SK-N-SH treated with all-trans-retinoic acid at 6 μM for 48 hours (cell line): Measurements from ENCODE around the gene AFDN.

Experiments
- ATAC-seq: fragments of 200-7000 bp; cut with Tn5 transposase; 3 replicates; pipeline ENCODE4 v1.9.1; 2020; ENCODE audit warnings: mild to moderate bottlenecking, moderate library complexity
- ARNTL ChIP-seq: fragments of 450-650 bp; formaldehyde crosslinking; IDR thresholded peaks from 2 replicates; pipeline ENCODE4 v1.5.0; 2020; ENCODE audit warnings: low read depth, mild to moderate bottlenecking, moderate library complexity, borderline replicate concordance
- BACH2 ChIP-seq: fragments of 250-450 bp; sonication (Bioruptor Pico); IDR thresholded peaks from 2 replicates; pipeline ENCODE4 v1.9.0; 2021; ENCODE audit warnings: mild to moderate bottlenecking, borderline replicate concordance
- ESRRG ChIP-seq: fragments of 250-450 bp; sonication (Bioruptor Pico); IDR thresholded peaks from 2 replicates; pipeline ENCODE4 v1.6.1; 2021; ENCODE audit warnings: mild to moderate bottlenecking
- GLIS3 ChIP-seq: fragments of 250-450 bp; sonication (Bioruptor Pico); IDR thresholded peaks from 2 replicates; pipeline ENCODE4 v1.5.0; 2020; ENCODE audit warnings: mild to moderate bottlenecking, moderate library complexity
- ISL1 ChIP-seq: fragments of 250-450 bp; sonication (Bioruptor Pico); IDR thresholded peaks from 2 replicates; pipeline ENCODE4 v2.1.2; 2022; ENCODE audit warnings: mild to moderate bottlenecking, moderate library complexity
- OSR1 ChIP-seq: fragments of 250-450 bp; sonication (Bioruptor Pico); IDR thresholded peaks from 2 replicates; pipeline ENCODE4 v1.8.0; 2022; ENCODE audit warnings: moderate library complexity, mild to moderate bottlenecking, inconsistent platforms
- PPARA ChIP-seq: fragments of 250-450 bp; sonication (Bioruptor Pico); IDR thresholded peaks from 2 replicates; pipeline ENCODE4 v1.5.0; 2020; ENCODE audit warnings: mild to moderate bottlenecking, borderline replicate concordance
- RARB ChIP-seq: fragments of 250-450 bp; sonication (Bioruptor Pico); IDR thresholded peaks from 2 replicates; pipeline ENCODE4 v1.8.0; 2021; ENCODE audit warnings: mild to moderate bottlenecking, moderate library complexity
- SNAI2 ChIP-seq: fragments of 250-450 bp; sonication (Bioruptor Pico); IDR thresholded peaks from 2 replicates; pipeline ENCODE4 v1.5.0; 2020; ENCODE audit warnings: mild to moderate bottlenecking, moderate library complexity
- TCF4 ChIP-seq: fragments of 250-450 bp; sonication (Bioruptor Pico); IDR thresholded peaks from 2 replicates; pipeline ENCODE4 v1.8.0; 2021; ENCODE audit warnings: mild to moderate bottlenecking, moderate library complexity, borderline replicate concordance
- TOX ChIP-seq: fragments of 250-450 bp; sonication (Bioruptor Pico); IDR thresholded peaks from 2 replicates; pipeline ENCODE4 v1.8.0; 2021; ENCODE audit warnings: mild to moderate bottlenecking, moderate library complexity, borderline replicate concordance
- ZFP3 ChIP-seq: fragments of 250-450 bp; sonication (Bioruptor Pico); IDR thresholded peaks from 2 replicates; pipeline ENCODE4 v1.5.0; 2020; ENCODE audit warnings: mild to moderate bottlenecking, moderate library complexity
- ZFP30 ChIP-seq: fragments of 450-650 bp; formaldehyde crosslinking; IDR thresholded peaks from 2 replicates; pipeline ENCODE4 v1.5.0; 2022; ENCODE audit warnings: mild to moderate bottlenecking, moderate library complexity
- ZNF565 ChIP-seq: fragments of 450-650 bp; formaldehyde crosslinking; conservative IDR thresholded peaks from 2 replicates; pipeline ENCODE4 v1.5.0; 2020; ENCODE audit warnings: low read depth, mild to moderate bottlenecking, moderate library complexity
- ZNF70 ChIP-seq: fragments of 450-650 bp; formaldehyde crosslinking; IDR thresholded peaks from 2 replicates; pipeline ENCODE4 v1.5.0; 2020; ENCODE audit warnings: mild to moderate bottlenecking, moderate library complexity
- ZNF8 ChIP-seq: fragments of 450-650 bp; formaldehyde crosslinking; IDR thresholded peaks from 2 replicates; pipeline ENCODE4 v1.5.0; 2020; ENCODE audit warnings: mild to moderate bottlenecking, moderate library complexity
- TF ChIP-seq, protein P1 (sequence below): fragments of 250-450 bp; sonication (Bioruptor Pico); IDR thresholded peaks from 2 replicates; pipeline ENCODE4 v1.8.0; 2021; ENCODE audit warnings: low read depth, mild to moderate bottlenecking, moderate library complexity, borderline replicate concordance
- TF ChIP-seq, protein P2 (sequence below): fragments of 250-450 bp; sonication (Bioruptor Pico); IDR thresholded peaks from 2 replicates; pipeline ENCODE4 v1.5.0; 2020; ENCODE audit warnings: mild to moderate bottlenecking, moderate library complexity
- TF ChIP-seq, protein P3 (sequence below): fragments of 250-450 bp; sonication (Bioruptor Pico); IDR thresholded peaks from 2 replicates; pipeline ENCODE4 v1.5.1; 2021; ENCODE audit warnings: mild to moderate bottlenecking, moderate library complexity
- TF ChIP-seq, protein P4 (sequence below): fragments of 250-450 bp; sonication (Bioruptor Pico); IDR thresholded peaks from 2 replicates; pipeline ENCODE4 v1.8.0; 2020; ENCODE audit warnings: mild to moderate bottlenecking, moderate library complexity, borderline replicate concordance

Gene AFDN

GRCh38 chr6:167993831-167994230 is 167.1 kb downstream of the AFDN start:
- TF ChIP-seq, protein P1, sequence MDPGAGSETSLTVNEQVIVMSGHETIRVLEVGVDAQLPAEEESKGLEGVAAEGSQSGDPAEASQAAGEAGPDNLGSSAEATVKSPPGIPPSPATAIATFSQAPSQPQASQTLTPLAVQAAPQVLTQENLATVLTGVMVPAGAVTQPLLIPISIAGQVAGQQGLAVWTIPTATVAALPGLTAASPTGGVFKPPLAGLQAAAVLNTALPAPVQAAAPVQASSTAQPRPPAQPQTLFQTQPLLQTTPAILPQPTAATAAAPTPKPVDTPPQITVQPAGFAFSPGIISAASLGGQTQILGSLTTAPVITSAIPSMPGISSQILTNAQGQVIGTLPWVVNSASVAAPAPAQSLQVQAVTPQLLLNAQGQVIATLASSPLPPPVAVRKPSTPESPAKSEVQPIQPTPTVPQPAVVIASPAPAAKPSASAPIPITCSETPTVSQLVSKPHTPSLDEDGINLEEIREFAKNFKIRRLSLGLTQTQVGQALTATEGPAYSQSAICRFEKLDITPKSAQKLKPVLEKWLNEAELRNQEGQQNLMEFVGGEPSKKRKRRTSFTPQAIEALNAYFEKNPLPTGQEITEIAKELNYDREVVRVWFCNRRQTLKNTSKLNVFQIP (CRISPR knock-in tag) = no peak
- TF ChIP-seq GLIS3 (CRISPR knock-in tag) = no peak
- TF ChIP-seq ZNF8 = no peak
- TF ChIP-seq OSR1 (CRISPR knock-in tag) = no peak
- no peak for TF ChIP-seq ZFP30 (CRISPR knock-in tag)
- no peak for TF ChIP-seq ZNF565 (CRISPR knock-in tag)
- no peak for TF ChIP-seq ESRRG
- no peak for TF ChIP-seq SNAI2 (CRISPR knock-in tag)
- no peak for TF ChIP-seq ZFP3 (CRISPR knock-in tag)
- TF ChIP-seq TCF4 (CRISPR knock-in tag) = no peak
- no peak for TF ChIP-seq RARB (CRISPR knock-in tag)

DNA sequence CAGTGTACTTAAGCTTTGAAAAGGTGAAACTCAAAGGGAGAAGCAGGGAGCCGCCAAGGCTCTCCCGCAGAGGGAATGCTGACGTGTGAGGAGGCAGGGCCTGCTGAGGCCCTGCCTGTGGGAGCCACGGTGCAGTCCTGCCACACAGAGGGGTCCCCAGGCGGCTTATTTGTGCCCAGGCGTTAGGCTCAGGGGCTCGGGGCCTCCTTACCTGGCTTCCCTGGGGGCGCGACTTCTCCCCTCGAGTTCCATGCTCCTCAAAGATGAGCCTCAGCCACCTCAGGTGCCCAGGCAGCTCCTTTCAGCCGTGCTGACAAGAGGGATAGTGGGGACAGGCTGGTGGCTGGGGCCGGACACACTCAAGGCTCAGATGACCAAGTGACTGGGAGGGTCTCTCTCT is 168.6 kb downstream of the AFDN start:
- TF ChIP-seq, protein P2, sequence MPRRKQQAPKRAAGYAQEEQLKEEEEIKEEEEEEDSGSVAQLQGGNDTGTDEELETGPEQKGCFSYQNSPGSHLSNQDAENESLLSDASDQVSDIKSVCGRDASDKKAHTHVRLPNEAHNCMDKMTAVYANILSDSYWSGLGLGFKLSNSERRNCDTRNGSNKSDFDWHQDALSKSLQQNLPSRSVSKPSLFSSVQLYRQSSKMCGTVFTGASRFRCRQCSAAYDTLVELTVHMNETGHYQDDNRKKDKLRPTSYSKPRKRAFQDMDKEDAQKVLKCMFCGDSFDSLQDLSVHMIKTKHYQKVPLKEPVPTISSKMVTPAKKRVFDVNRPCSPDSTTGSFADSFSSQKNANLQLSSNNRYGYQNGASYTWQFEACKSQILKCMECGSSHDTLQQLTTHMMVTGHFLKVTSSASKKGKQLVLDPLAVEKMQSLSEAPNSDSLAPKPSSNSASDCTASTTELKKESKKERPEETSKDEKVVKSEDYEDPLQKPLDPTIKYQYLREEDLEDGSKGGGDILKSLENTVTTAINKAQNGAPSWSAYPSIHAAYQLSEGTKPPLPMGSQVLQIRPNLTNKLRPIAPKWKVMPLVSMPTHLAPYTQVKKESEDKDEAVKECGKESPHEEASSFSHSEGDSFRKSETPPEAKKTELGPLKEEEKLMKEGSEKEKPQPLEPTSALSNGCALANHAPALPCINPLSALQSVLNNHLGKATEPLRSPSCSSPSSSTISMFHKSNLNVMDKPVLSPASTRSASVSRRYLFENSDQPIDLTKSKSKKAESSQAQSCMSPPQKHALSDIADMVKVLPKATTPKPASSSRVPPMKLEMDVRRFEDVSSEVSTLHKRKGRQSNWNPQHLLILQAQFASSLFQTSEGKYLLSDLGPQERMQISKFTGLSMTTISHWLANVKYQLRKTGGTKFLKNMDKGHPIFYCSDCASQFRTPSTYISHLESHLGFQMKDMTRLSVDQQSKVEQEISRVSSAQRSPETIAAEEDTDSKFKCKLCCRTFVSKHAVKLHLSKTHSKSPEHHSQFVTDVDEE (CRISPR knock-in tag) = no peak
- TF ChIP-seq ZNF8 = no peak
- TF ChIP-seq GLIS3 (CRISPR knock-in tag) = no peak
- TF ChIP-seq, protein P1 (CRISPR knock-in tag) = no peak
- TF ChIP-seq PPARA = no peak
- no peak for TF ChIP-seq ZFP30 (CRISPR knock-in tag)
- TF ChIP-seq, protein P3, sequence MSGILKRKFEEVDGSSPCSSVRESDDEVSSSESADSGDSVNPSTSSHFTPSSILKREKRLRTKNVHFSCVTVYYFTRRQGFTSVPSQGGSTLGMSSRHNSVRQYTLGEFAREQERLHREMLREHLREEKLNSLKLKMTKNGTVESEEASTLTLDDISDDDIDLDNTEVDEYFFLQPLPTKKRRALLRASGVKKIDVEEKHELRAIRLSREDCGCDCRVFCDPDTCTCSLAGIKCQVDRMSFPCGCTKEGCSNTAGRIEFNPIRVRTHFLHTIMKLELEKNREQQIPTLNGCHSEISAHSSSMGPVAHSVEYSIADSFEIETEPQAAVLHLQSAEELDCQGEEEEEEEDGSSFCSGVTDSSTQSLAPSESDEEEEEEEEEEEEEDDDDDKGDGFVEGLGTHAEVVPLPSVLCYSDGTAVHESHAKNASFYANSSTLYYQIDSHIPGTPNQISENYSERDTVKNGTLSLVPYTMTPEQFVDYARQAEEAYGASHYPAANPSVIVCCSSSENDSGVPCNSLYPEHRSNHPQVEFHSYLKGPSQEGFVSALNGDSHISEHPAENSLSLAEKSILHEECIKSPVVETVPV (CRISPR knock-in tag) = no peak
- TF ChIP-seq BACH2 (CRISPR knock-in tag) = no peak
- no peak for TF ChIP-seq ISL1 (CRISPR knock-in tag)
- no peak for TF ChIP-seq TCF4 (CRISPR knock-in tag)
- TF ChIP-seq ZNF565 (CRISPR knock-in tag) = no peak
- no peak for ATAC-seq

More at GRCh38 chr6:167993831-167994230, 167.1 kb downstream of the AFDN start:
- ATAC-seq = no peak

- ATAC-seq = no peak
- TF ChIP-seq SNAI2 (CRISPR knock-in tag) (no peak), ZNF565 (CRISPR knock-in tag) (no peak), TOX (CRISPR knock-in tag) (no peak), OSR1 (CRISPR knock-in tag) (no peak), ARNTL (CRISPR knock-in tag) (no peak), PPARA (no peak), GLIS3 (CRISPR knock-in tag) (no peak), ZNF70 (CRISPR knock-in tag) (no peak), ZFP3 (CRISPR knock-in tag) (no peak), ZNF8 (no peak), ZFP30 (CRISPR knock-in tag) (no peak), ISL1 (CRISPR knock-in tag) (no peak)
- TF ChIP-seq, protein P2 (CRISPR knock-in tag) = no peak
- TF ChIP-seq, protein P4, sequence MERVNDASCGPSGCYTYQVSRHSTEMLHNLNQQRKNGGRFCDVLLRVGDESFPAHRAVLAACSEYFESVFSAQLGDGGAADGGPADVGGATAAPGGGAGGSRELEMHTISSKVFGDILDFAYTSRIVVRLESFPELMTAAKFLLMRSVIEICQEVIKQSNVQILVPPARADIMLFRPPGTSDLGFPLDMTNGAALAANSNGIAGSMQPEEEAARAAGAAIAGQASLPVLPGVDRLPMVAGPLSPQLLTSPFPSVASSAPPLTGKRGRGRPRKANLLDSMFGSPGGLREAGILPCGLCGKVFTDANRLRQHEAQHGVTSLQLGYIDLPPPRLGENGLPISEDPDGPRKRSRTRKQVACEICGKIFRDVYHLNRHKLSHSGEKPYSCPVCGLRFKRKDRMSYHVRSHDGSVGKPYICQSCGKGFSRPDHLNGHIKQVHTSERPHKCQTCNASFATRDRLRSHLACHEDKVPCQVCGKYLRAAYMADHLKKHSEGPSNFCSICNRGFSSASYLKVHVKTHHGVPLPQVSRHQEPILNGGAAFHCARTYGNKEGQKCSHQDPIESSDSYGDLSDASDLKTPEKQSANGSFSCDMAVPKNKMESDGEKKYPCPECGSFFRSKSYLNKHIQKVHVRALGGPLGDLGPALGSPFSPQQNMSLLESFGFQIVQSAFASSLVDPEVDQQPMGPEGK (CRISPR knock-in tag) = no peak
Observed at GRCh38 chr6:167995731-167996151, 169.0 kb downstream of the AFDN start.
